IMR-90 (cell line): Measurements from ENCODE around the gene TRAF3IP1. TPM values are rescaled to one million over a fixed set of nuclear protein-coding genes. Genes with fewer than 3 reads are reported as not detected.

Source experiments
- ATAC-seq: fragments of 200-7000 bp; cut with Tn5 transposase; 2 replicates; pipeline ENCODE4 v1.9.1; 2020; ENCODE audit warnings: low read depth, mild to moderate bottlenecking, moderate library complexity
- BruUV-seq: library from RNA; stranded (reverse); fragments of 400-500 nt; replicated peaks from 2 replicates; lab custom pipeline; 2021; lab: Mats Ljungman, UMichigan
- CTCF ChIA-PET: fragments of 300-600 bp; formaldehyde crosslinking; extraction: SDS; loops from one replicate; lab custom pipeline; 2021; ENCODE audit warnings: antibody characterized with exemption; lab: Yijun Ruan, JAX
- POLR2A ChIA-PET: fragments of 300-600 bp; sonication (Branson Sonifier 250); formaldehyde crosslinking; loops from one replicate; lab custom pipeline; 2022; ENCODE audit warnings: antibody characterized with exemption; ENCODE audit not compliant: unreplicated experiment; lab: Charles Lee
- DNase-seq: peaks from one replicate; pipeline ENCODE4 v3.0.0; 2013
- H2AFZ ChIP-seq: replicated peaks from 2 replicates; pipeline ENCODE3; 2013; ENCODE audit warnings: low read length, mild to moderate bottlenecking; ENCODE audit not compliant: poor library complexity
- H2AK5ac ChIP-seq: 2 replicates; pipeline ENCODE4 v1.6.1; 2013; ENCODE audit warnings: low read depth, low read length, inconsistent platforms
- H2AK9ac ChIP-seq: replicated peaks from 2 replicates; pipeline ENCODE3; 2013; ENCODE audit warnings: mild to moderate bottlenecking, low read depth, low read length, moderate library complexity; ENCODE audit not compliant: poor library complexity
- H2BK120ac ChIP-seq: 2 replicates; pipeline ENCODE4 v1.6.1; 2013; ENCODE audit warnings: low read depth, low read length, inconsistent platforms
- H2BK15ac ChIP-seq: 3 replicates; pipeline ENCODE4 v1.6.1; 2013; ENCODE audit warnings: low read depth, low read length, inconsistent platforms
- H2BK20ac ChIP-seq: 2 replicates; pipeline ENCODE4 v1.6.1; 2013; ENCODE audit warnings: low read depth, mild to moderate bottlenecking, inconsistent platforms, low read length, moderate library complexity
- H2BK5ac ChIP-seq: 2 replicates; pipeline ENCODE4 v1.6.1; 2013; ENCODE audit warnings: mild to moderate bottlenecking, low read depth, low read length, inconsistent platforms; ENCODE audit not compliant: poor library complexity, severe bottlenecking
- H3K14ac ChIP-seq: replicated peaks from 2 replicates; pipeline ENCODE4 v1.6.1; 2013; ENCODE audit warnings: low read depth, low read length, inconsistent platforms
- H3K18ac ChIP-seq: 2 replicates; pipeline ENCODE4 v1.6.1; 2013; ENCODE audit warnings: low read depth, low read length, control low read depth
- H3K23ac ChIP-seq: 2 replicates; pipeline ENCODE4 v1.6.1; 2013; ENCODE audit warnings: low read depth, low read length, inconsistent platforms
- H3K27ac ChIP-seq: 2 replicates; pipeline ENCODE4 v1.5.1; 2013; ENCODE audit warnings: mild to moderate bottlenecking, control low read depth, low read length; ENCODE audit not compliant: insufficient read depth
- H3K27me3 ChIP-seq: 2 replicates; pipeline ENCODE4 v1.6.1; 2013; ENCODE audit warnings: low read length; ENCODE audit not compliant: control insufficient read depth, insufficient read depth
- H3K36me3 ChIP-seq: 2 replicates; pipeline ENCODE4 v1.6.1; 2013; ENCODE audit warnings: low read length, mixed read lengths; ENCODE audit not compliant: control insufficient read depth, insufficient read depth
- H3K4ac ChIP-seq: 2 replicates; pipeline ENCODE4 v1.6.1; 2013; ENCODE audit warnings: low read depth, low read length, inconsistent platforms
- H3K4me1 ChIP-seq: 2 replicates; pipeline ENCODE4 v1.6.1; 2013; ENCODE audit warnings: low read length, mixed read lengths; ENCODE audit not compliant: control insufficient read depth, insufficient read depth
- H3K4me2 ChIP-seq: 2 replicates; pipeline ENCODE4 v1.6.1; 2013; ENCODE audit warnings: low read depth, mild to moderate bottlenecking, control low read depth, low read length, moderate library complexity
- H3K4me3 ChIP-seq: 2 replicates; pipeline ENCODE4 v1.5.1; 2013; ENCODE audit warnings: low read depth, mild to moderate bottlenecking, control low read depth, low read length, moderate library complexity; ENCODE audit not compliant: insufficient read depth
- H3K56ac ChIP-seq: 2 replicates; pipeline ENCODE4 v1.6.1; 2013; ENCODE audit warnings: low read length, inconsistent platforms; ENCODE audit not compliant: insufficient read depth; ENCODE audit errors: extremely low read depth
- H3K79me1 ChIP-seq, 2 experiments: 2 replicates each; pipeline ENCODE4 v1.6.1; 2013; ENCODE audit warnings: low read length in 2 of 2, inconsistent platforms in 1 of 2, low read depth in 1 of 2
- H3K9ac ChIP-seq: 2 replicates; pipeline ENCODE4 v1.6.1; 2013; ENCODE audit warnings: low read depth, low read length, control low read depth
- H3K9me1 ChIP-seq: 2 replicates; pipeline ENCODE4 v1.6.1; 2013; ENCODE audit warnings: low read length, inconsistent platforms; ENCODE audit not compliant: insufficient read depth
- H3K9me3 ChIP-seq: 2 replicates; pipeline ENCODE4 v1.6.1; 2013; ENCODE audit warnings: low read length; ENCODE audit not compliant: control insufficient read depth, insufficient read depth
- H4K20me1 ChIP-seq: 2 replicates; pipeline ENCODE4 v1.6.1; 2013; ENCODE audit warnings: low read length, inconsistent platforms; ENCODE audit not compliant: insufficient read depth
- H4K5ac ChIP-seq: 2 replicates; pipeline ENCODE4 v1.6.1; 2013; ENCODE audit warnings: mild to moderate bottlenecking, low read depth, low read length, control low read depth
- H4K8ac ChIP-seq, 2 experiments: 2 replicates each; pipeline ENCODE4 v1.6.1; 2013; ENCODE audit warnings: low read depth in 2 of 2, low read length in 2 of 2, control low read depth in 1 of 2, inconsistent platforms in 1 of 2
- H4K91ac ChIP-seq: 2 replicates; pipeline ENCODE4 v1.6.1; 2013; ENCODE audit warnings: low read depth, low read length, inconsistent platforms; ENCODE audit not compliant: insufficient read depth
- BHLHE40 ChIP-seq: fragments of 150-350 bp; IDR thresholded peaks from 2 replicates; pipeline ENCODE4 v1.6.1; 2016; ENCODE audit warnings: mild to moderate bottlenecking, low read depth, low read length
- CEBPB ChIP-seq: IDR thresholded peaks from 2 replicates; pipeline ENCODE4 v1.6.1; 2012; ENCODE audit warnings: low read depth, low read length, improper control_type of control experiment
- CHD1 ChIP-seq: IDR thresholded peaks from 2 replicates; pipeline ENCODE4 v1.6.1; 2012; ENCODE audit warnings: low read depth, low read length, improper control_type of control experiment
- ELK1 ChIP-seq: fragments of 150-350 bp; IDR thresholded peaks from 2 replicates; pipeline ENCODE4 v1.6.1; 2016; ENCODE audit warnings: low read depth, mild to moderate bottlenecking, low read length, moderate library complexity, borderline replicate concordance
- FOS ChIP-seq: fragments of 150-350 bp; IDR thresholded peaks from 2 replicates; pipeline ENCODE4 v1.6.1; 2016; ENCODE audit warnings: low read depth, low read length
- MAFK ChIP-seq: IDR thresholded peaks from 2 replicates; pipeline ENCODE4 v1.6.1; 2012; ENCODE audit warnings: low read depth, low read length, improper control_type of control experiment
- MAZ ChIP-seq: IDR thresholded peaks from 2 replicates; pipeline ENCODE4 v1.6.1; 2012; ENCODE audit warnings: low read depth, mild to moderate bottlenecking, low read length, improper control_type of control experiment, moderate library complexity, borderline replicate concordance
- MXI1 ChIP-seq: IDR thresholded peaks from 2 replicates; pipeline ENCODE4 v1.6.1; 2012; ENCODE audit warnings: low read depth, mild to moderate bottlenecking, low read length, moderate library complexity, borderline replicate concordance
- NFE2L2 ChIP-seq: fragments of 150-350 bp; IDR thresholded peaks from 2 replicates; pipeline ENCODE4 v1.6.1; 2016; ENCODE audit warnings: low read depth, mild to moderate bottlenecking, low read length
- POLR2A ChIP-seq: IDR thresholded peaks from 2 replicates; pipeline ENCODE4 v1.6.1; 2012; ENCODE audit warnings: mild to moderate bottlenecking, low read depth, low read length
- RAD21 ChIP-seq: IDR thresholded peaks from 2 replicates; pipeline ENCODE4 v1.6.1; 2012; ENCODE audit warnings: low read length, improper control_type of control experiment
- RCOR1 ChIP-seq: IDR thresholded peaks from 2 replicates; pipeline ENCODE4 v1.6.1; 2012; ENCODE audit warnings: mild to moderate bottlenecking, low read length, improper control_type of control experiment; ENCODE audit not compliant: insufficient replicate concordance
- RFX5 ChIP-seq: IDR thresholded peaks from 2 replicates; pipeline ENCODE4 v1.8.0; 2012; ENCODE audit warnings: low read depth, mild to moderate bottlenecking, low read length, moderate library complexity
- SMC3 ChIP-seq: fragments of 150-350 bp; IDR thresholded peaks from 2 replicates; pipeline ENCODE4 v1.6.1; 2016; ENCODE audit warnings: low read depth, mild to moderate bottlenecking, antibody characterized with exemption, low read length, moderate library complexity
- USF2 ChIP-seq: fragments of 150-350 bp; IDR thresholded peaks from 2 replicates; pipeline ENCODE4 v1.6.1; 2017; ENCODE audit warnings: mild to moderate bottlenecking, antibody characterized with exemption, low read length, low read depth
- WGBS, 2 experiments: methylation state at CpG; one replicate each; pipeline versions ENCODE4 v1.1.5 to v1.1.7; 2013; ENCODE audit warnings: missing lambda C conversion rate in 2 of 2; ENCODE audit not compliant: insufficient read length in 1 of 2; ENCODE audit errors: extremely low coverage in 2 of 2; 5-methylcytosine and 5-hydroxymethylcytosine counted together
- dilution Hi-C: fragments of 300-500 bp; cut with HindIII; formaldehyde crosslinking; loops from one replicate; pipeline ENCODE4 v1.14.3; 2018; ENCODE audit warnings: low sequenced_read_pairs; ENCODE audit not compliant: unreplicated experiment
- in situ Hi-C: fragments of 300-500 bp; cut with MboI; formaldehyde crosslinking; loops from 3 replicates; pipeline ENCODE4 v1.14.3; 2019; ENCODE audit warnings: low sequenced_read_pairs, inconsistent platforms, mixed read lengths
- intact Hi-C: fragments of 100-400 bp; cut with micrococcal nuclease; formaldehyde crosslinking; loops from 2 replicates; pipeline ENCODE4 v1.10.0; 2022
- polyA plus RNA-seq, 3 experiments: library from polyadenylated mRNA; depleted of rRNA; stranded (reverse); fragments of >200 nt; gene quantifications; 2 replicates each; pipeline ENCODE4 v1.2.3, GENCODE V29; 2012; ENCODE audit warnings: low replicate concordance in 1 of 3
- total RNA-seq: library from RNA; depleted of rRNA; stranded (reverse); fragments of >200 nt; gene quantifications from 2 replicates; pipeline ENCODE4 v1.2.3, GENCODE V29; 2012
- TF ChIP-seq, protein P1 (sequence below): conservative IDR thresholded peaks from 2 replicates; pipeline ENCODE4 v1.5.1; 2012; ENCODE audit warnings: mild to moderate bottlenecking, low read depth, low read length, improper control_type of control experiment

Gene TRAF3IP1
- total and polyA plus RNA-seq, 2 of the 4 experiments (the other 2 are of a cell fraction) = 5.9 to 8.3 TPM

GRCh38 chr2:238313289-238313990 is 6.9 kb upstream of the TRAF3IP1 start:
- no TSS peak for BruUV-seq
- H3K4me1 ChIP-seq = no peaks in the 10 kb centered on the region
- intact Hi-C loops (no loop called here), in situ Hi-C loops (no loop called here), dilution Hi-C loops (no loop called here)
- no peak overlapping the region for H4K5ac ChIP-seq
- no peak for TF ChIP-seq ELK1
- no peak for TF ChIP-seq RCOR1
- TF ChIP-seq CEBPB = no peak
- TF ChIP-seq USF2 = no peak
- TF ChIP-seq CHD1 = no peak
- TF ChIP-seq POLR2A = no peak
- TF ChIP-seq, protein P1, sequence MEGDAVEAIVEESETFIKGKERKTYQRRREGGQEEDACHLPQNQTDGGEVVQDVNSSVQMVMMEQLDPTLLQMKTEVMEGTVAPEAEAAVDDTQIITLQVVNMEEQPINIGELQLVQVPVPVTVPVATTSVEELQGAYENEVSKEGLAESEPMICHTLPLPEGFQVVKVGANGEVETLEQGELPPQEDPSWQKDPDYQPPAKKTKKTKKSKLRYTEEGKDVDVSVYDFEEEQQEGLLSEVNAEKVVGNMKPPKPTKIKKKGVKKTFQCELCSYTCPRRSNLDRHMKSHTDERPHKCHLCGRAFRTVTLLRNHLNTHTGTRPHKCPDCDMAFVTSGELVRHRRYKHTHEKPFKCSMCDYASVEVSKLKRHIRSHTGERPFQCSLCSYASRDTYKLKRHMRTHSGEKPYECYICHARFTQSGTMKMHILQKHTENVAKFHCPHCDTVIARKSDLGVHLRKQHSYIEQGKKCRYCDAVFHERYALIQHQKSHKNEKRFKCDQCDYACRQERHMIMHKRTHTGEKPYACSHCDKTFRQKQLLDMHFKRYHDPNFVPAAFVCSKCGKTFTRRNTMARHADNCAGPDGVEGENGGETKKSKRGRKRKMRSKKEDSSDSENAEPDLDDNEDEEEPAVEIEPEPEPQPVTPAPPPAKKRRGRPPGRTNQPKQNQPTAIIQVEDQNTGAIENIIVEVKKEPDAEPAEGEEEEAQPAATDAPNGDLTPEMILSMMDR = no peak
- no peak for TF ChIP-seq BHLHE40
- no peak for TF ChIP-seq MAFK
- TF ChIP-seq RFX5 = no peak
- TF ChIP-seq MAZ = no peak
- TF ChIP-seq SMC3 = no peak
- no peak for TF ChIP-seq FOS
- no peak for TF ChIP-seq NFE2L2
- TF ChIP-seq RAD21 = no peak
- TF ChIP-seq MXI1 = no peak
- H2BK20ac ChIP-seq = no peak overlapping the region
- ATAC-seq (no peak), DNase-seq (no peak)
- no peak overlapping the region for H2BK120ac ChIP-seq
- H4K8ac ChIP-seq = no peak overlapping the region
- no peaks in the 10 kb centered on the region for H3K36me3 ChIP-seq
- no peak overlapping the region for H3K56ac ChIP-seq
- no peak overlapping the region for H4K91ac ChIP-seq
- ChIA-PET POLR2A (no interaction called here), CTCF (interaction anchor here (0.6 kb wide), 1 partner anchor 657 kb away, joined by 3 read pairs; no protein-coding TSS in a partner anchor)
- H3K9me3 ChIP-seq = no peaks in the 10 kb centered on the region
- no peak overlapping the region for H2AK5ac ChIP-seq
- no peak overlapping the region for H2AFZ ChIP-seq
- H3K14ac ChIP-seq = no peak overlapping the region
- H3K23ac ChIP-seq = no peak overlapping the region
- H4K20me1 ChIP-seq = no peaks in the 10 kb centered on the region
- H3K18ac ChIP-seq = no peak overlapping the region
- no peak overlapping the region for H2BK15ac ChIP-seq
- H2AK9ac ChIP-seq = no peak overlapping the region
- peaks cover 16% of the 10 kb centered on the region for H3K27me3 ChIP-seq
- no CpG with 5 or more reads among the region's 8 CpGs for WGBS, 2 experiments
- no peaks in the 10 kb centered on the region for H3K9me1 ChIP-seq
- H2BK5ac ChIP-seq = no peak overlapping the region
- H3K27ac ChIP-seq = no peak overlapping the region
- H3K9ac ChIP-seq = no peak overlapping the region
- H3K4ac ChIP-seq = no peak overlapping the region
- no peaks in the 10 kb centered on the region for H3K79me1 ChIP-seq
- H3K4me3 ChIP-seq = no peak overlapping the region
- no peak overlapping the region for H3K4me2 ChIP-seq
